GM12891 (cell line): ENCODE results near the gene EVPL.

Experiments
- PAX5 ChIP-seq: IDR thresholded peaks from 2 replicates; pipeline ENCODE4 v1.6.1; 2011; ENCODE audit warnings: low read length, moderate library complexity, mild to moderate bottlenecking; ENCODE audit not compliant: insufficient read depth, severe bottlenecking
- POLR2A ChIP-seq: IDR thresholded peaks from 2 replicates; pipeline ENCODE4 v1.6.1; 2011; ENCODE audit warnings: low read depth, low read length, control low read depth
- POLR2AphosphoS5 ChIP-seq: IDR thresholded peaks from 2 replicates; pipeline ENCODE4 v1.6.1; 2011; ENCODE audit warnings: low read depth, low read length, control low read depth
- TAF1 ChIP-seq: IDR thresholded peaks from 2 replicates; pipeline ENCODE4 v1.6.1; 2011; ENCODE audit warnings: low read depth, low read length, control low read depth

DNA sequence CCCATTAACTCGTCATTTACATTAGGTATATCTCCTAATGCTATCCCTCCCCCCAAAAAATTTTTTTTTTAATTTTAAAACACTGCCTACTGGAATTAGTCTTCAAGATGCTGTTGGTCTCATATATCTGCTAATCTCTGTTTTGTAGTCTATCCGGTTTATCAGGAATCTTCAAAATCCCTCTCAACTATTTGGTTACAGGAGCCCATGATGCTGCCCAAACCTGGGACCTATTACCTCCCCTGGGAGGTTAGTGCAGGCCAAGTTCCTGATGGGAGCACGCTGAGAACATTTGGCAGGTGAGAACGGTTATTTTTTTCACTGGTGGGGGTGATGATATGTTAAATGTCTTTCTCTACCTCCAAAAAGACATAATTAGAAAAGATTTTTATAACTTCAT, 41.1 kb downstream of the EVPL start:
- TF ChIP-seq POLR2AphosphoS5 = no peak
- no peak for TF ChIP-seq POLR2A
- no peak for TF ChIP-seq TAF1
- TF ChIP-seq PAX5 = no peak
